SKM-1 (cell line): ENCODE results near the gene SLC35D2.
A peak's percentile ranks its signal among the peaks of the same experiment; 100 is the strongest.

ENCODE experiments used
- DNase-seq: peaks from one replicate; lab custom pipeline; 2025; ENCODE audit not compliant: unreplicated experiment; lab: John Stamatoyannopoulos, UW

Gene SLC35D2

DNA sequence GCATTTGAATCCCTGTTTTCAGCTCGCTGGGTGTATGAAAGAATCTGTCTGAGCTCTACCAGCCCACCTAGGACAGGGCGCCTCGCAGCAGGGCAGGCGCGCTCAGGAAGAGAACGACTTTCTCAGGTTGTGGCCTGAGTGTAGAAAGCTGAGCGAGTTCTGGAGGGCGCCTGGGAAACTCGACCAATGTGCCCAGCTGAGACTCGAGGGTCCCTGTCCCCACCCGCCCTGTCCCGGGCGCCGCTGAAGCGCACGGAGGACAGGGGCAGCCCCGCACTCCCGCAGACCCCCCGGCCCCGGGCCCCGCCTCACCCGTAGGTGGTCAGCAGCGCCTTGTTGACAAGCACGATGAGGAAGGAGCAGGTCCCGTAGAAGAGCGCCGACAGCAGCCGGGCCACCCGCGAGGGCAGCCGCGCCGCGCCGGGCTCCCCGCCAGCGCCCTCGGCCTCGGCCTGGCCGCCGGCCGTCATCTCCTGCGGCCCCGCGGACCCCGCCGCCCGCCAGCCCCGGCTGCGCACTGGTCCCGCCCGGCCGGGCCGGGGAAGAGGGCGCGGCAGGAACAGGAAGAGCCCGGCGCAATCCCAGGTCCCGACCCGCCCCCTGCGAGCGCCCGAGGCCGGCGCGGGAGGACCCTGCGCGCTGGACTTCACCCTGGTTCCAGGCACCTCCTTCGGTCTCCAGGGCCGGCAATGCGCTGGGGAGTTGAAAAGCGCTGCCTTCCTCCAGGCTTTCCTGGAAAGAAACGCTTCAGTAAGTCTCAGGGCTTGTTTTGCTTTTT lies at the start of gene SLC35D2:
Gene SLC35D2, minus strand, starts transcription at position 547 of the 778 bp plus-strand sequence. Its CDS starts 77 bp downstream, at position 470.
- no peak for DNase-seq

- DNase-seq = no peak
Observed at GRCh38 chr9:96430377-96430776, 46.9 kb upstream of the SLC35D2 start.

DNA sequence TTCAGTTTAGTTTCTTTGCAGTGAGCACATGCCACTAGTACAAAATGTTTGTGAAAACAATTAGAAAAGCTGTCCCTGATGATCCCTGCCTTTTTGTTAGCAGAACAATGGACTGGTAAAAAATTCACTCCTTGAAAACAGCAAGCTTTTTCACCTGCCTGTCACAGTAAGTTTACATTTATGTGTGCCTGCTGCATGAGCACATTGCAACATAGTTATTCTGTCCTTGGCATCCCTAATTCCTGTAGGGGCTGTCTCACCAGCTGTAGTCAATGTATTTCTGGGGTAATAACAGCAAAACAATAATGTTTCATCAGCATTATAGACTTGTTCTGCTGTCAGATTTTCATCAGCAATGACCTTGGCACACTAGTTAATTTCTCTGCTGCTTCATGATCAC lies 46.2 kb upstream of the SLC35D2 start:
- no peak for DNase-seq

GRCh38 chr9:96425500-96426169 lies 42.1 kb upstream of the SLC35D2 start:
- DNase-seq = no peak

DNA sequence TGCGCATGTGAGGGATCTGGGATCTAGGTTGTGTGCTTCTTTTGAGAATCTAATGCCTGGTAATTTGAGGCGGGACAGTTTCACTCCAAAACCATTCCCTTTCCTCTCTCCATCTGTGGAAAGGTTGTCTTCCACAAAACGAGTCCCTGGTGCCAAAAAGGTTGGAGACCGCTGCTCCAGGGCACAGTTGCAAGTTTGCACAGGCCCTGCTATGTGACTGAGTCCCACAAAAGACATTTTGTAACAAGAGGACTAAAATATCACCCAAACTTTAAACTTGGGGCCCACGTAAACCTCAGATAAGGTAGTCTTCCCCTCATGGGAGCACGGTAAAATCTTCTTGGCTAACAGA lies 40.5 kb upstream of the SLC35D2 start:
- no peak for DNase-seq

DNA sequence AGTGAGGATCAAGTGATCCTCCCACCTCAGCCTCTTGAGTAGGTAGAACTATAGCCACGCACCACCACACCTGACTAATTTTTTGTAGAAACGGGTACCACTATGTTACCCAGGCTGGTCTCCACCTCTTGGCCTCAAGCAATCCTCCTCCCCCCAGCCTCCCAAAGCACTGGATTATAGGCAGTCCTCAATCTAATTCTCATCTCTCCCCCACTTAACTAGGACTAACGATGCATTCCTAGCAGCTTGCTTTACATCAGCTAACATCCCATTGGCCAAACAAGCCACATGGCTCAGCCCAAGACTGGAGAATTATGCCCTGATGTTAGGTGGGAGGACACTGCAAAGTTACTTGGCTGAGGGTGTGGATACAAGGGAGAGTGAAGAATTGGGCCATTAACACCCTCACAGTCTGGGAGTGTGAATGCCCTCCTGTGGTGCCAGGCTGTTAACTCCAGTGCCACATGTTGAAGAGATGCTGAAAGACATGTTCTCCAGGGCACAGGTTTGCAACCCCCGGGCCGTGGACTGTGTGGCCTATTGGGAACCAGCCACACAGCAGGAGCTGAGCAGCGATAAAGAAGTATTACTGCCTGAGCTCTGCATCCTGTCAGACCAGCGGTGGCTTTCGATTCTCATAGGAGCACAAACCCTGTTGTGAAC lies 39.9 kb upstream of the SLC35D2 start:
- DNase-seq = no peak

DNA sequence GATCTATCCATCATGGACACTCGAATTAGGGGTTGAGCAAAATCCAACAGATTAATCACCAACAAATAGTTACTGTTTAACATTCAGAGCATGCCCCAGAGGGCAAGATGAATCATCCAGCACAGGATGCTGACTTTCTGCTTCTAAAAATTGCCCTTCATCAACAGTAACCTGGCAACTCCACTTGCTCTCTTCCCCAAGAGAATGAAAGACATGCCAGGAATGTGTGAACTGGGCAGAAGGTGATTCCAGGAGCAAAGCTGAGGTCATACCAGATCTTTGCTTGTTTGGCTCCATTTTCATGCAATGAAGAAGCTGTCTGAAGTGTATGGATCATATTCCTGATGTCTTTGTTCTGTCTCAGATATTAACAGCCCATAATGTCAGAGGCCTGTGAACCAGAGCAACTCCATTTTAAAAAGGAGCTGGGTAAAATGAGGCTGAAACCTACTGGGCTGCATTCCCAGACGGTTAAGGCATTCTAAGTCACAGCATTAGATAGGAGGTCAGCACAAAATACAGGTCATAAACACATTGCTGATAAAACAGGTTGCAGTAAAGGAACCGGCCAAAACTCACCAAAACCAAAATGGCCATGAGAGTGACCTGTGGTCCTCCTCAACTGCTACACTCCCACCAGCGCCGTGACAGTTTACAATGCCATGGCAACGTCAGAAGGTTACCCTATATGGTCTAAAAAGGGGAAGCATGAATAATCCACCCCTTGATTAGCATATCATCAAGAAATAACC lies 37.1 kb upstream of the SLC35D2 start:
- DNase-seq = no peak

DNA sequence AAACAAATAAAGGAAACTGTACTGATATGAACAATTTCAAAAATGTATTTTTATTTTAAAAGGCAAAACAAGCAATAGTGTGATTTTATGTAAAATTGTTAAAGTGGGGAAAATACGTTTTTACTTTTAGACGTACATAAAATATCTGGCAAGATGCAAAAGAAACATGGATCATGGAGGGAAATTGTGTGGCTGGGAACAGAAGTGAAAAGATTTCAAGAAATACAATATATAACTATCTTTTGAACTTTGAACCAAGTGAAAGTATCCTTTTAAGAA lies 36.1 kb upstream of the SLC35D2 start:
- no peak for DNase-seq

GRCh38 chr9:96418920-96419690 lies 35.6 kb upstream of the SLC35D2 start:
- DNase-seq = peak; percentile 13

- DNase-seq = peak; percentile 43
Observed at GRCh38 chr9:96418083-96418919, 34.8 kb upstream of the SLC35D2 start, which contains the start of gene ZNF367. Gene ZNF367, minus strand, starts transcription at chr9:96418370. Its CDS starts 338 bp downstream, at chr9:96418032.

- no peak for DNase-seq
Observed at GRCh38 chr9:96417661-96418082, 34.2 kb upstream of the SLC35D2 start.

DNA sequence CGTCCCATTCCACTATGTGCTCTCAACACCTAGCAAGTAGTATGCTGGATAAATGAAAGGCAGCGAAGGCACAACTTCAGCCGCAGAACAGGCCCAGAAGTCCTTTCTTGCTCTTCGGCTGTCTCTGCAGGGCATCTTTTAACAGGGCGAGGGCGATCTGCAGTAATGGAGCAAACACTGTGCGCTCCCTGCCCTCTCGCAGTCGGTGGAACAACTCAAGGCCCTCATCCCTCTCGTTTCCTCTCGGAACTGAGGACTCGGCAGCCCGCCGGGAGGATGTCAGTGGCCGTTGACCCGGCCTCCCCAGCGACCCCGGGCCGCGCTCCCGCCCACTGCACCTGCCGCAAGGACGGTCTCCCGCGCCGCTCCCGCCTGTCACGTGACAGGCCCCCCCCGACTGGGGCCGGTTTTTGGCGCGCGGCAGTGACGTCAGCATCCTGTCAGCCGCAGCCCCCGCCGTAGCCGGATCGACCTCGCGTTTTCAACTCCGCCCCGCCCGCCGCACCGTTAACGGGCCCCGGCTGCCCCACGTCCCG lies 33.6 kb upstream of the SLC35D2 start:
- DNase-seq = peak; percentile 7

GRCh38 chr9:96413302-96414221 lies 30.1 kb upstream of the SLC35D2 start:
- DNase-seq = peak; percentile 2

DNA sequence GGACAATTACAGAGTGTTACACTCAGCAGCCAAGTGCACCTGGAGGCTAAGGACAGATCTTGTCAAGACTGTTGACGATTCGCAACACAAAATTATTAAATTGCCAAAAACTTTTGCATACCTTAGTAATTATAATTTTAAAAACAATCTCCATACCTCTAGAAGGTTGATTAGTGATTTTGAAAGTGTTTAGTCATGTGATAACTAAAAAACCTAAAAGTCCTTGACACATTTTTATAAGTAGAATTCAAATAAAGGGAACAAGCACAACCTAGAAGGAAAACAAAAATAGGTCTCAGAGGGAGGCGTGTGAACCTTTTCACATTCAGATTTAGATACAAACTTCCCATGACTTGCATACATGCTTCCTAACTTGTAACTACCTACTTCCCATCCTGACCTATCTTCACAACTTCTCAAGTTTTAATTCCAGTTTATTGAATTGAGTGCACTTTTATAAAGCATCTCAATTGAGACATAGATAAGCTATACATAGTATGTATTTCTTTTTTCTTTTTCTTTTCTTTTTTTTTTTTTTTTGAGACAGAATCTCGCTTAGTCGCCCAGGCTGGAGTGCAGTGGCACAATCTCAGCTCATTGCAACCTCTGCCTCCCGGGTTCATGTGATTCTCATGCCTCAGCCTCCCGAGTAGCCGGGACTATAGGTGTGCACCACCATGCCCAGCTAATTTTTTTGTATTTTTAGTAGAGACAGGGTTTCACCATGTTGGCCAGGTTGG lies 28.8 kb upstream of the SLC35D2 start:
- no peak for DNase-seq

GRCh38 chr9:96411129-96411838 lies 27.8 kb upstream of the SLC35D2 start:
- DNase-seq = no peak

DNA sequence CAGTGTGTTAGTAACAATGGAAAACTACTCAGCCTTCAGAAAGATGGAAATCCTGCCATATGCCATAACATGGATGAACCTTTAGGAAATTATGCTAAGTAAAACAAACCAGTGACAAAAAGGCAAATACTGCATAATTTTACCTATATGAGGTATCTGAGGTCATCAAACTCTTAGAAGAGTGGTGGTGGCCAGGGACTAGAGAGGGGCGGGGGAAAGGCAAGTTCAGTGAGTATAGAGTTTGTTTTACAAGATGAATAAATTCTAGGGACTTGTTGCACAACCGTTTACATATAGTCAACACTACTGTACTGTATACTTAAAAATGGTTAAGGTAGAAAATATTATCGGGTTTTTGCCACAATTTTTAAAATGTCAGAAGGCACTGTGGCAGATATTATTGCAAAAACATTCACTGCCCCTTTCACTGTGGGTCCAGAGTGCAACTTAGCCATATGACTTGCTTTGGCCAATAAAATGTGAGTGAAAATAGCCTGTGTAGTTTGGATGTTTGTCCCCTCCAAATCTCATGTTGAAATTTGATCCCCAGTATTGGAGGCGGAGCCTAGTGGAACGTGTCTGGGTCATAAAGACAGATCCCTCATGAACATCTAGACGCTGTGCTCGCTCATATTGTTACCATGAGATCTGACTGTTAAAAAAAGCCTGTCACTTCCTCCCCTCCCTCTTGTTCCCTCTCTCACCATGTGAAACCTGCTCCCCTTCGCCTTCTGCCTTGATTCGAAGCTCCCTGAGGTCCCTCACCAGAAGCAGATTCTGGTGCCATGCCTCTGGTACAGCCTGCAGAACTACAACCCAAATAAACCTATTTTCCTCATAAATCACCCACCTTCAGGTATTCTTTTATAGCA lies 25.1 kb upstream of the SLC35D2 start:
- DNase-seq = no peak
